Measurements from ENCODE around the gene CTDSP1. TPM values are rescaled to one million over a fixed set of nuclear protein-coding genes. Genes with fewer than 3 reads are reported as not detected.

CTDSP1 gene
- total RNA-seq, 4 donors from 2014 or later = 47.3 to 87.4 (median 58.0) TPM

- Histone ChIP-seq H3K9me3 (no peaks in the 10 kb centered on the region), H3K36me3 (no peaks in the 10 kb centered on the region), H3K27me3 (no peaks in the 10 kb centered on the region), H3K27ac (peak overlapping the region; percentile 99 to 100 (median 100)), H3K4me1 (peaks cover 13 to 51% (median 16%) of the 10 kb centered on the region in 3 donors), H3K4me3 (peak overlapping the region; percentile 93 to 99 (median 97))
- intact Hi-C loops (cut with DNase I) = loop anchor here (5.0 kb wide), 2 partner anchors 103 to 123 kb away; partner anchors contain the start of genes AAMP, PNKD and TMBIM1
- no peak for DNase-seq
- TF ChIP-seq POLR2A (IDR thresholded peaks at IDR 0.05) (no peak), CTCF (IDR thresholded peaks at IDR 0.05) (no peak)
- 19 to 27% methylated on average over 11 to 12 of the region's 16 CpGs for WGBS, 2 donors
Measured at GRCh38 chr2:218395456-218395825, 4.2 kb upstream of the CTDSP1 start.

- 1 to 2% methylated on average over 15 to 17 of the region's 57 CpGs for WGBS, 2 donors
- TF ChIP-seq CTCF (IDR thresholded peaks at IDR 0.05) = peak; percentile 86 to 98 (median 96)
- TF ChIP-seq POLR2A (IDR thresholded peaks at IDR 0.05) = peak in 3 of 4 donors; percentile 24 to 48 (median 44)
- Histone ChIP-seq H3K36me3 (no peaks in the 10 kb centered on the region), H3K9me3 (no peaks in the 10 kb centered on the region), H3K27me3 (no peaks in the 10 kb centered on the region), H3K4me3 (peak overlapping the region; percentile 93 to 99 (median 97)), H3K27ac (peak overlapping the region; percentile 99 to 100 (median 100)), H3K4me1 (peaks cover 14 to 55% (median 17%) of the 10 kb centered on the region in 3 donors)
- DNase-seq = peak; percentile 75
- intact Hi-C loops (cut with DNase I) = loop anchor here (5.0 kb wide), 2 partner anchors 104 to 124 kb away; partner anchors contain the start of genes AAMP, PNKD and TMBIM1
Measured at GRCh38 chr2:218395826-218396687, 3.6 kb upstream of the CTDSP1 start.

- Histone ChIP-seq H3K36me3 (peaks cover 0 to 6% (median 4%) of the 10 kb centered on the region in 3 donors), H3K27me3 (no peaks in the 10 kb centered on the region), H3K4me3 (peak overlapping the region; percentile 93 to 99 (median 97)), H3K9me3 (no peaks in the 10 kb centered on the region), H3K27ac (peak overlapping the region; percentile 99 to 100 (median 100)), H3K4me1 (peaks cover 22 to 64% (median 25%) of the 10 kb centered on the region in 3 donors)
- no peak for DNase-seq
- WGBS, 2 donors = 0 to 3% methylated on average over 12 to 23 of the region's 27 CpGs
- intact Hi-C loops (cut with DNase I) = loop anchor here (5.0 kb wide), 2 partner anchors 105 to 125 kb away; partner anchors contain the start of genes AAMP, PNKD and TMBIM1
- TF ChIP-seq CTCF (IDR thresholded peaks at IDR 0.05) (no peak), POLR2A (IDR thresholded peaks at IDR 0.05) (no peak)
Measured at GRCh38 chr2:218396688-218397462, 2.8 kb upstream of the CTDSP1 start.

GRCh38 chr2:218397463-218397819 lies 2.2 kb upstream of the CTDSP1 start:
- intact Hi-C loops (cut with DNase I) = loop anchor here (5.0 kb wide), 2 partner anchors 105 to 125 kb away; partner anchors contain the start of genes AAMP, PNKD and TMBIM1

More at GRCh38 chr2:218397463-218397819, 2.2 kb upstream of the CTDSP1 start:
- peaks cover 3 to 11% (median 9%) of the 10 kb centered on the region in 3 donors for H3K36me3 ChIP-seq
- no peaks in the 10 kb centered on the region for H3K9me3 ChIP-seq
- WGBS, 2 donors = 0 to 1% methylated on average over 5 to 9 of the region's 12 CpGs
- peaks cover 27 to 69% (median 31%) of the 10 kb centered on the region in 3 donors for H3K4me1 ChIP-seq
- no peaks in the 10 kb centered on the region for H3K27me3 ChIP-seq
- H3K27ac ChIP-seq = peak overlapping the region; percentile 99 to 100 (median 100)
- TF ChIP-seq CTCF (IDR thresholded peaks at IDR 0.05) (no peak), POLR2A (IDR thresholded peaks at IDR 0.05) (no peak)
- H3K4me3 ChIP-seq = peak overlapping the region; percentile 93 to 99 (median 97)
- no peak for DNase-seq
